OCI-LY1 (cell line): ENCODE measurements around the gene ASB12.

Source experiments
- H2AFZ ChIP-seq: fragments of 200-600 bp; sonication (generic), shearing (Covaris generic); 2 replicates; pipeline ENCODE4 v1.6.0; 2014; ENCODE audit warnings: antibody characterized with exemption, mild to moderate bottlenecking, low read length
- H3F3A ChIP-seq: fragments of 200-600 bp; sonication (generic), shearing (Covaris generic); 2 replicates; pipeline ENCODE4 v1.6.0; 2014; ENCODE audit warnings: mild to moderate bottlenecking, antibody characterized with exemption, low read length, moderate library complexity; ENCODE audit not compliant: insufficient read depth
- H3K27ac ChIP-seq: fragments of 200-600 bp; sonication (generic); 2 replicates; pipeline ENCODE4 v1.5.1; 2014; ENCODE audit warnings: low read length, mixed run types, mild to moderate bottlenecking, low read depth; ENCODE audit not compliant: poor library complexity, severe bottlenecking
- H3K27me3 ChIP-seq: fragments of 200-600 bp; sonication (generic); 2 replicates; pipeline ENCODE4 v1.6.0; 2014; ENCODE audit warnings: antibody characterized with exemption, mild to moderate bottlenecking, low read length, moderate library complexity; ENCODE audit not compliant: insufficient read depth
- H3K36me3 ChIP-seq: fragments of 200-600 bp; sonication (generic); 2 replicates; pipeline ENCODE4 v1.6.1; 2014; ENCODE audit warnings: mild to moderate bottlenecking, antibody characterized with exemption, low read length, moderate library complexity, mixed read lengths; ENCODE audit not compliant: insufficient read depth
- H3K4me1 ChIP-seq: fragments of 200-600 bp; sonication (generic); 2 replicates; pipeline ENCODE4 v1.5.1; 2014; ENCODE audit warnings: mild to moderate bottlenecking, low read length, moderate library complexity; ENCODE audit not compliant: insufficient read depth, severe bottlenecking
- H3K4me2 ChIP-seq: fragments of 200-600 bp; sonication (generic), shearing (Covaris generic); 2 replicates; pipeline ENCODE4 v1.6.1; 2014; ENCODE audit warnings: low read length
- H3K4me3 ChIP-seq: fragments of 200-600 bp; sonication (generic); 2 replicates; pipeline ENCODE4 v1.5.1; 2014; ENCODE audit warnings: low read length, low read depth, mild to moderate bottlenecking, mixed read lengths; ENCODE audit not compliant: poor library complexity, severe bottlenecking
- H3K79me2 ChIP-seq: fragments of 200-600 bp; shearing (Covaris generic); 2 replicates; pipeline ENCODE4 v1.6.1; 2016; ENCODE audit warnings: mixed run types, low read length, mixed read lengths; ENCODE audit not compliant: insufficient read depth
- H3K9ac ChIP-seq: fragments of 200-600 bp; sonication (generic), shearing (Covaris generic); 2 replicates; pipeline ENCODE4 v1.6.1; 2014; ENCODE audit warnings: mild to moderate bottlenecking, low read length, mixed read lengths
- H3K9me2 ChIP-seq: fragments of 200-600 bp; sonication (generic), shearing (Covaris generic); 2 replicates; pipeline ENCODE4 v1.6.1; 2014; ENCODE audit warnings: low read depth, mild to moderate bottlenecking, low read length, mixed read lengths
- H3K9me3 ChIP-seq: fragments of 200-600 bp; shearing (Covaris generic); 2 replicates; pipeline ENCODE4 v1.6.1; 2014; ENCODE audit warnings: low read length, mixed read lengths
- H4K20me1 ChIP-seq: fragments of 200-600 bp; sonication (generic), shearing (Covaris generic); 2 replicates; pipeline ENCODE4 v1.6.0; 2016; ENCODE audit warnings: mild to moderate bottlenecking, low read length; ENCODE audit not compliant: insufficient read depth
- EZH2 ChIP-seq: fragments of 200-600 bp; sonication (generic), shearing (Covaris generic); IDR thresholded peaks from 2 replicates; pipeline ENCODE4 v1.8.0; 2017; ENCODE audit warnings: borderline replicate concordance, mixed run types, mild to moderate bottlenecking, antibody characterized with exemption, low read length, moderate library complexity, mixed read lengths
- TF ChIP-seq, protein P1 (sequence below): fragments of 200-600 bp; sonication (generic), shearing (Covaris generic); IDR thresholded peaks from 2 replicates; pipeline ENCODE4 v1.5.1; 2017; ENCODE audit warnings: mild to moderate bottlenecking, antibody characterized with exemption, low read length, moderate library complexity, mixed read lengths

Gene ASB12

GRCh38 chrX:64202808-64203325, 27.5 kb downstream of the ASB12 start:
- no peak overlapping the region for H3K9ac ChIP-seq
- H3K79me2 ChIP-seq: no peaks in the 10 kb centered on the region
- no peaks in the 10 kb centered on the region for H3K9me3 ChIP-seq
- no peaks in the 10 kb centered on the region for H3K9me2 ChIP-seq
- H3K27ac ChIP-seq: no peak overlapping the region
- no peak overlapping the region for H2AFZ ChIP-seq
- H3K36me3 ChIP-seq: no peaks in the 10 kb centered on the region
- TF ChIP-seq, protein P1, sequence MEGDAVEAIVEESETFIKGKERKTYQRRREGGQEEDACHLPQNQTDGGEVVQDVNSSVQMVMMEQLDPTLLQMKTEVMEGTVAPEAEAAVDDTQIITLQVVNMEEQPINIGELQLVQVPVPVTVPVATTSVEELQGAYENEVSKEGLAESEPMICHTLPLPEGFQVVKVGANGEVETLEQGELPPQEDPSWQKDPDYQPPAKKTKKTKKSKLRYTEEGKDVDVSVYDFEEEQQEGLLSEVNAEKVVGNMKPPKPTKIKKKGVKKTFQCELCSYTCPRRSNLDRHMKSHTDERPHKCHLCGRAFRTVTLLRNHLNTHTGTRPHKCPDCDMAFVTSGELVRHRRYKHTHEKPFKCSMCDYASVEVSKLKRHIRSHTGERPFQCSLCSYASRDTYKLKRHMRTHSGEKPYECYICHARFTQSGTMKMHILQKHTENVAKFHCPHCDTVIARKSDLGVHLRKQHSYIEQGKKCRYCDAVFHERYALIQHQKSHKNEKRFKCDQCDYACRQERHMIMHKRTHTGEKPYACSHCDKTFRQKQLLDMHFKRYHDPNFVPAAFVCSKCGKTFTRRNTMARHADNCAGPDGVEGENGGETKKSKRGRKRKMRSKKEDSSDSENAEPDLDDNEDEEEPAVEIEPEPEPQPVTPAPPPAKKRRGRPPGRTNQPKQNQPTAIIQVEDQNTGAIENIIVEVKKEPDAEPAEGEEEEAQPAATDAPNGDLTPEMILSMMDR: no peak
- TF ChIP-seq EZH2: no peak
- H3K4me1 ChIP-seq: peaks cover 47% of the 10 kb centered on the region
- H3F3A ChIP-seq: no peaks in the 10 kb centered on the region
- H4K20me1 ChIP-seq: no peaks in the 10 kb centered on the region
- H3K27me3 ChIP-seq: no peaks in the 10 kb centered on the region
- H3K4me2 ChIP-seq: no peak overlapping the region
- no peak overlapping the region for H3K4me3 ChIP-seq

DNA sequence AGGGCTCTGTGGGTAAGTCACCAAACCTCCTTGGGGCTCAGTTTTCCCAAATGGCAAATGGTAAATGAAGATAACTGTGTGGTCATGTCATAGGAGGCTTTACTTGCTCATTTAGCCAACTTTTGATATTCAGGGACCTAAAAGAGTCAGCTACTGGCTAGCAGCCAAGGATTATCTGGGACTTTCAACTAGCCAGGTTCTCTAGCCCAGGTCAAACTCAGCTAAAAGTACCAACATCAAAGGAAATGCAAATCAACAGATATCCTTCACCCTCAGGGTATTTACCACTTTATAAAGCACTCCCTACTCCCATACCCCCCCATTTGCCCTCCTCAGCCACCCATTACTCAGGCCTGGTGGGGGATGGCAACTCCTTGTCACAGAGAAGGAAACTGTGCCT, 32.4 kb downstream of the ASB12 start:
- Histone ChIP-seq H3K9me3 (no peaks in the 10 kb centered on the region), H3K27ac (peak overlapping the region; percentile 36), H2AFZ (no peak overlapping the region), H3F3A (no peaks in the 10 kb centered on the region), H3K27me3 (no peaks in the 10 kb centered on the region), H3K4me2 (no peak overlapping the region; the same call in 1 of the 2 replicates), H3K4me1 (peaks cover 17% of the 10 kb centered on the region), H4K20me1 (no peaks in the 10 kb centered on the region), H3K79me2 (no peaks in the 10 kb centered on the region), H3K9me2 (no peaks in the 10 kb centered on the region), H3K36me3 (no peaks in the 10 kb centered on the region), H3K9ac (no peak overlapping the region), H3K4me3 (no peak overlapping the region)
- no peak for TF ChIP-seq EZH2
- TF ChIP-seq, protein P1: no peak

- no peaks in the 10 kb centered on the region for H3K9me2 ChIP-seq
- H3K27ac ChIP-seq: no peak overlapping the region
- H3K79me2 ChIP-seq: no peaks in the 10 kb centered on the region
- no peak overlapping the region for H2AFZ ChIP-seq
- no peak overlapping the region for H3K4me3 ChIP-seq
- no peaks in the 10 kb centered on the region for H3K9me3 ChIP-seq
- peaks cover 16% of the 10 kb centered on the region for H3K4me1 ChIP-seq
- H4K20me1 ChIP-seq: no peaks in the 10 kb centered on the region
- TF ChIP-seq, protein P1: no peak
- no peak for TF ChIP-seq EZH2
- H3F3A ChIP-seq: no peaks in the 10 kb centered on the region
- H3K4me2 ChIP-seq: no peak overlapping the region
- no peak overlapping the region for H3K9ac ChIP-seq
- no peaks in the 10 kb centered on the region for H3K27me3 ChIP-seq
- H3K36me3 ChIP-seq: no peaks in the 10 kb centered on the region
Observed at GRCh38 chrX:64196606-64197005, 33.8 kb downstream of the ASB12 start.
